ENCODE data around the gene JMJD6. TPM values are rescaled to one million over a fixed set of nuclear protein-coding genes. Genes with fewer than 3 reads are reported as not detected.

Gene JMJD6
- polyA plus RNA-seq, 1 donor = 32.7 TPM

DNA sequence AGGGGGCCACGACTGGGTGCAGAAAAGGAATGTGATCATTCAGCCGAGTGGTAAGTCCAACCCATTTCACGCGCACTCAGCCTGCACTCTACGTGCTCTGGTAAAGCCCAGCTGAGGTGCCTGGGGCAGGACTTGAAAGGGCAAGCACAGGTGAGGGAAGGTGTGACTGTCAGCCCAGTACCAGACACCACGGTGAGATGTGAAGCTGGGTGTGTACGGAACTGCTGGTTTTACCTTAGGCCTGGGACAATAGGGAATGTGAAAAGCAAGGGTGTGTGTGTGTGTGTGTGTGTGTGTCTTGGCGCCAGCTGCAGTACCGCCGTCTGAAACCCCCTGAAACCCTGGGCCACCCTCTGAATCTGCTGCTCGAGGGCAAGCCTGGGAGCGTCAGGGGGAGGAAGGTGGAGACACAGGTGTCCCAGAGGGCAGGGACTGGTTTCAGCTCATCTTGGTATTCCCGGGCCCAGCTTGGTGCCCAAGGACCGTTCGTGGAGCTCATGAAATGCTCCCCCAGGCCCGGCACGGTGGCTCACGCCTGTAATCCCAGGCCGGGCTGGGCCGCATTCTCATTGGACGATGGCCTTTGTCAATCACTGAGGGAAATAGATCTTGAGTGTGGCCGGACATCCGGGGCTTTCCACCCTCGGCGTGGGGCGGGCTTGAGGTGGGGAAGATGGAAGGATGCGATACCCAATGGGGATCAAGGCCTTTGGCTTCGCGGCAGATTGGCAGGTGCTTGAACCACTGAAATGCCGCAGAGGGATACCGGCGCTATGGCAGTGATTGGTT is 55.1 kb downstream of the JMJD6 start:
- Histone ChIP-seq H3K27me3 (ENCODE audit: control insufficient read depth, insufficient read depth, low read length) (no peaks in the 10 kb centered on the region), H3K4me1 (ENCODE audit: control insufficient read depth, insufficient read depth, low read length) (peaks cover 33% of the 10 kb centered on the region), H3K36me3 (ENCODE audit: control insufficient read depth, insufficient read depth, low read length) (no peaks in the 10 kb centered on the region), H3K27ac (ENCODE audit: low read length) (peak overlapping the region; percentile 96), H3K4me3 (ENCODE audit: low read length) (peak overlapping the region; percentile 82), H3K9me3 (ENCODE audit: control insufficient read depth, low read depth, low read length) (no peaks in the 10 kb centered on the region)
- peak; percentile 99 to 100 for DNase-seq
- WGBS (ENCODE audit: insufficient coverage, low lambda C conversion rate) = no CpG with 5 or more reads among the region's 32 CpGs

DNA sequence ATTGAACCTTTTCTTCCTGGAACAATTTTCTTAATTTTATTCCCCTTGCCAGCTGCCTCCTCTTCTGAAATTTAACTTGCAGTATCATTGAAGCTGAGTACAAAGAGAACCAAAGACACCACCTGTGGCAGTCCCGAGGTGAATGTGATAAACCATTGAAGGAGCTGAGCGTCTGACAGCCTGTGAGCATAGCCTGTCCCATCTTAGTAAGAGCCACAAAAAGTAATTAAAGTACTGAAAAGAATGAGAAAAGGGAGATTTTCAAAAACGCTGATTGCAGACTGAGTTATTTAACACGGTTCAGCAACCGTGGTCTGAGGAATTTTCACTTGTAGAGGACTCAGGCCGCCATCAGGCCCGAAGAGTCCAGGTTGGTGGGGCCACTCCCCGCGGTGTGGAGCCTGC is 55.7 kb downstream of the JMJD6 start:
- H3K4me1 ChIP-seq (ENCODE audit: control insufficient read depth, insufficient read depth, low read length) = peaks cover 33% of the 10 kb centered on the region
- no peak overlapping the region for H3K4me3 ChIP-seq (ENCODE audit: low read length)
- H3K36me3 ChIP-seq (ENCODE audit: control insufficient read depth, insufficient read depth, low read length) = no peaks in the 10 kb centered on the region
- peak overlapping the region; percentile 94 for H3K27ac ChIP-seq (ENCODE audit: low read length)
- H3K27me3 ChIP-seq (ENCODE audit: control insufficient read depth, insufficient read depth, low read length) = no peaks in the 10 kb centered on the region
- no peaks in the 10 kb centered on the region for H3K9me3 ChIP-seq (ENCODE audit: control insufficient read depth, low read depth, low read length)
- DNase-seq = no peak
- WGBS (ENCODE audit: insufficient coverage, low lambda C conversion rate) = no CpG with 5 or more reads among the region's 9 CpGs

DNA sequence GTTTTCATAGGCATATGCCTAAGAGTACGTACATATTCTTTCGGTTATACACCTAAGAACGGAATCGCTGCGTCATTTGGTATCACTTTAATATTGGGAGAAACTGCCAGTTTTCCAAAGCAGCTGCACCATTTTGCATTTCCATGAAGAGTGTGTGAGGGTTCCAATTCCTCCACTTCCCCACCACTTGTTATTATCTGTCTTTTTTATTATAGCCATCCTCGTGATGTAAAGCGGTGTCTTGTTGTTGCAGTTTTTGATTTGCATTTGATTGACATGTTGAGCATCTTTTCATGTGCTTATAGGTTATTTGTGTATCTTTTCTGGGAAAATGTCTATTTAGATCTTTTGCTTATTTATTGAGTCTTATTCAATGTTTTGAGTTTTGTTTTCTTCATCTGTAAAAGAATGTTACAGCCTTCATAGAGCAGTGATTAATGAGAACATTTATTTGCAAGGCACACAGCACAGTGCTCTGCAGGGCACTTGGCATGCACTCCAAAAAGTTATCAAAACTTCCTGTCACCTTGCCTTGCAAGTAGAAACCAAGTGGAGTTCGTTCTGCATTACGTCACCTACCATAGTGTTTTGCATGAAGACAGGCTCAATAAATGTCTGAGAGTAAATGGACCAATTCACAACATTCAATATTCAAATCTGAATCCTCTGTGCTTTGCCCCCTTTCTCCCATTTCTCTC is 56.2 kb downstream of the JMJD6 start:
- 92% methylated on average over 2 of the region's 9 CpGs for WGBS (ENCODE audit: insufficient coverage, low lambda C conversion rate)
- H3K4me3 ChIP-seq (ENCODE audit: low read length) = no peak overlapping the region
- H3K9me3 ChIP-seq (ENCODE audit: control insufficient read depth, low read depth, low read length) = no peaks in the 10 kb centered on the region
- peak overlapping the region; percentile 94 for H3K27ac ChIP-seq (ENCODE audit: low read length)
- no peaks in the 10 kb centered on the region for H3K27me3 ChIP-seq (ENCODE audit: control insufficient read depth, insufficient read depth, low read length)
- DNase-seq = peak in 1 of 2 donors; percentile 57
- H3K36me3 ChIP-seq (ENCODE audit: control insufficient read depth, insufficient read depth, low read length) = no peaks in the 10 kb centered on the region
- peaks cover 33% of the 10 kb centered on the region for H3K4me1 ChIP-seq (ENCODE audit: control insufficient read depth, insufficient read depth, low read length)

Other genes starting within 250 kb of the JMJD6 start
- 35.2 TPM for gene RHBDF2, start 225.2 kb downstream of the JMJD6 start, polyA plus RNA-seq
- gene CYGB, start 188.9 kb downstream of the JMJD6 start, polyA plus RNA-seq = 14.1 TPM
- gene PRCD, start 186.6 kb downstream of the JMJD6 start, polyA plus RNA-seq = 4.7 TPM
- 3.9 TPM for gene ST6GALNAC2, start 140.7 kb downstream of the JMJD6 start, polyA plus RNA-seq
- 141 TPM for gene ST6GALNAC1, start 82.8 kb downstream of the JMJD6 start, polyA plus RNA-seq
- 55.5 TPM for gene MXRA7, start 15.6 kb downstream of the JMJD6 start, polyA plus RNA-seq
- 38.8 TPM for gene METTL23, start 233 bp upstream of the JMJD6 start, polyA plus RNA-seq
- 258 TPM for gene SRSF2, start 10.7 kb upstream of the JMJD6 start, polyA plus RNA-seq
- 28.8 TPM for gene MFSD11, start 11.5 kb upstream of the JMJD6 start, polyA plus RNA-seq
- 1.4 TPM for gene MGAT5B, start 141.8 kb upstream of the JMJD6 start, polyA plus RNA-seq

Measured in large intestine (tissue), 3 donors.